ENCODE measurements around the gene FOXK1. TPM values are rescaled to one million over a fixed set of nuclear protein-coding genes. Genes with fewer than 3 reads are reported as not detected.
A peak's percentile ranks its signal among the peaks of the same experiment; 100 is the strongest.
"Not testable (repeated sequence)": the region's sequence is repeated elsewhere in the genome, so short reads cannot be mapped to it uniquely, and the experiment has no call there.

Gene FOXK1
- total and polyA plus RNA-seq, 12 donors: 3.6 to 30.6 (median 24.2) TPM

DNA sequence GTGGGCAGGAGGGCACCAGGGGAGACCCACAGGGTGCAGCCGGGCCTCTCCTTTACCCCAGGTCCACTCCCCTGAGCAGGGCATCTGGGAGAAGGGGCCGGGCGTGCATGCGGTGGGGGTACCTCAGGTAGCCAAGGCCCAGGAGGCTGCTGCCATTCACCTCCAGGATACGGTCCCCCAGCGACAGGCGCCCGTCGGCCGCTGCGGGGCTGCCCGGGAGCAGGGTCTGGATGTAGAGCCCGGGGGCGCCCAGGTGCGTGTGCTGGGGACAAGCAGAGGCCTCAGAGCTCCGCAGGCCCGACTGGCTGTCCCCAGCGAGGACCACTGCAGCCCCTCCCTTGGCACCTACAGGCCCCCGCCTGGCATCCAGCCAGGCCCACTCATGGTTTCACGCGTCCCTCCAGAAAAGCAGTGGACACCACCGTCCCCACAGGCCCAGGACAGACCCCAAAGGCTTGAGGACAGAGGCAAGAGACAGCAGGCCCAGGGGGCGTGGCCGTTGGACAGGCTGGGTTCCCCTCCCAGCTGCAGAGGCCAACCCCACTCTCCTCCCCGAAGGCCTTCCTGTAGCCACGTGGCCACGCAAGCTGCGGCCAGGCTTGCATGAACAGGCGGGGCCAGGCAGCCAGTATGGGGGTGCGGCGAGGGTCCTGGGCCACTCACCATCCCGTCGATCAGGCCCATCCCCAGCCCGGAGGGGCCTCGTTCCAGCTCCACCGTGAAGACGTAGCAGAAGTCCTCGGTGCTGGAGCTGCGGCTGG lies 117.6 kb downstream of the FOXK1 start:
- Histone ChIP-seq H3K27ac (peak overlapping the region in 4 of 10 donors; percentile 8 to 29 (median 18)), H3K4me1 (peaks cover 0 to 31% (median 9%) of the 10 kb centered on the region in 9 donors), H3K9me3 (no peaks in the 10 kb centered on the region), H3K4me3 (no peak overlapping the region), H3K27me3 (no peaks in the 10 kb centered on the region), H3K36me3 (peaks cover 0 to 6% (median 0%) of the 10 kb centered on the region in 9 donors)
- TF ChIP-seq, protein P1, sequence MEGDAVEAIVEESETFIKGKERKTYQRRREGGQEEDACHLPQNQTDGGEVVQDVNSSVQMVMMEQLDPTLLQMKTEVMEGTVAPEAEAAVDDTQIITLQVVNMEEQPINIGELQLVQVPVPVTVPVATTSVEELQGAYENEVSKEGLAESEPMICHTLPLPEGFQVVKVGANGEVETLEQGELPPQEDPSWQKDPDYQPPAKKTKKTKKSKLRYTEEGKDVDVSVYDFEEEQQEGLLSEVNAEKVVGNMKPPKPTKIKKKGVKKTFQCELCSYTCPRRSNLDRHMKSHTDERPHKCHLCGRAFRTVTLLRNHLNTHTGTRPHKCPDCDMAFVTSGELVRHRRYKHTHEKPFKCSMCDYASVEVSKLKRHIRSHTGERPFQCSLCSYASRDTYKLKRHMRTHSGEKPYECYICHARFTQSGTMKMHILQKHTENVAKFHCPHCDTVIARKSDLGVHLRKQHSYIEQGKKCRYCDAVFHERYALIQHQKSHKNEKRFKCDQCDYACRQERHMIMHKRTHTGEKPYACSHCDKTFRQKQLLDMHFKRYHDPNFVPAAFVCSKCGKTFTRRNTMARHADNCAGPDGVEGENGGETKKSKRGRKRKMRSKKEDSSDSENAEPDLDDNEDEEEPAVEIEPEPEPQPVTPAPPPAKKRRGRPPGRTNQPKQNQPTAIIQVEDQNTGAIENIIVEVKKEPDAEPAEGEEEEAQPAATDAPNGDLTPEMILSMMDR (IDR thresholded peaks at IDR 0.05): no peak
- DNase-seq (peak; percentile 60 to 64), ATAC-seq (peak; percentile 39 to 77 (median 59))
- intact Hi-C loops (cut with DNase I): loop anchor here (2.0 to 10.0 kb wide), 6 partner anchors 75 to 288 kb away; partner anchors contain the start of gene RADIL (in 5 of the 10)
- 69 to 74% methylated on average over 39 of the region's 39 CpGs for WGBS, 2 donors

DNA sequence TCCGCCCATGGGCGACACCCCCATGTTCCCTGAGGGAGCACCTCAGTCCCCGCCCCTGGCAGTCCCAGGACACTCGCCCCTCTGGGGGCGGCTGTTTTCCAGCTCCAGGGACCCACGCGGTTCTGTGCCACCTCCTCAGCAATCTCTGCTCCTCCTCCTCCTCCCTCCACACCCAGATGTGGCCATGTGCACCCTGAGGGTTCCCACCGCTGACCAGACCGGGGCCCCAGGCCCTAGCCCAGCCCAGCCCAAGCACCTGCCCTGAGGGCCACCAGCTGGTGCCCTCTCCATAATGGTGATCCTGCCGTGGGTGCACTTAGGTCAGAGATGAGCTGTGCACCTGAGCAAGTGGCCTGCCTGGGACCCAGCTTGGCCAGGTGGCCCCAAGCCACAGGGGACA lies 118.4 kb downstream of the FOXK1 start:
- intact Hi-C loops (cut with DNase I): loop anchor here in 1 of 10 donors (10.0 kb wide), 1 partner anchor 284 kb away; no protein-coding TSS in a partner anchor
- H3K27me3 ChIP-seq: no peaks in the 10 kb centered on the region
- peaks cover 0 to 6% (median 0%) of the 10 kb centered on the region in 9 donors for H3K36me3 ChIP-seq
- TF ChIP-seq, protein P1 (IDR thresholded peaks at IDR 0.05): no peak
- DNase-seq (no peak), ATAC-seq (peak in 1 of 8 donors; percentile 3)
- no peak overlapping the region for H3K27ac ChIP-seq
- H3K9me3 ChIP-seq: no peaks in the 10 kb centered on the region
- H3K4me3 ChIP-seq: no peak overlapping the region
- WGBS, 2 donors: 82 to 88% methylated on average over 9 to 10 of the region's 10 CpGs
- H3K4me1 ChIP-seq: peaks cover 0 to 31% (median 9%) of the 10 kb centered on the region in 9 donors

DNA sequence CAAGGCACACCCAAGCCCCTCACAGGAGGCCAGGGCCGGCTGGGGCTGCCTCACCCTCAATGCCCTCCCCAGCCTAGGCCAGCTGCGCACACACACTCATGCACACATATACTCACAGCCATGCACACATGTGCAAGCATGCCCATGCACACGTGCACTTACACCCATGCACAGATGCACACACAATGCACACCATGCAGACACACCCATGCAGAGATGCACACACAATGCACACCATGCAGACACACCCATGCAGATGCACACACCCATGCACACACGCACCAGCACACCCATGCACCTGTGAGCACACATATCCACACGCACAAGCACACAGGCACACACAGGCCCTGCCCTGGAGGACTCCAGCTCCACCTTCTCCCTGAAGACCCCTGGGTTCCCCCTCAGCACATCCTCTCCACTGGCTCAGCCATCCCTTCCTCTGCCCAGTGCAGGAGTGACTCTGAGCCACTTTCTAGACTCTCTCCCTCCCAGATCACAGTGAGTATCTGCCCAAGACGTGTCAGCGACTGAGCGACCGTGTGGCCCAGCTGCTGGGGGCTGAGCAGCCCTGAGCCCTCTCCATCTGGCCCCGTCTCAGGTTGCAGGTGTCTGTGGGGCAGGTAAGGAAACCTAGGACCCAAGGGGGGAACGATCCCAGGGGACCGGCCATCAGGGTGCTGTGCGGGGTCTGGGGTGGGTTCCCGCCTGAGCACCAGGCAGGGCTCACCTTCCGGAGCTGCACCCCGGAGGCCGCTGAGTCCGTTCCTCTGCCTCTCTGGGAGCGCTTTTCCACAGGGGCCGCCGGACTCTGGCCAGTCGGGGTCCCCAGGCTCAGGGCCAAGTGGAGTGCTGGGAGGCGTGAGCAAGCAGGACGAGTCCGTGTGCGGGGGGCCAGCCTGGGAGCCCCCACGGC lies 119.1 kb downstream of the FOXK1 start:
- TF ChIP-seq, protein P1 (IDR thresholded peaks at IDR 0.05): no peak
- 89 to 91% methylated on average over 27 of the region's 27 CpGs for WGBS, 2 donors
- no peaks in the 10 kb centered on the region for H3K9me3 ChIP-seq
- no peak for DNase-seq
- H3K27ac ChIP-seq: no peak overlapping the region
- ATAC-seq: no peak
- H3K4me3 ChIP-seq: no peak overlapping the region
- no peaks in the 10 kb centered on the region for H3K27me3 ChIP-seq
- H3K4me1 ChIP-seq: peaks cover 0 to 31% (median 9%) of the 10 kb centered on the region in 9 donors
- intact Hi-C loops (cut with DNase I): loop anchor here in 1 of 10 donors (10.0 kb wide), 1 partner anchor 284 kb away; no protein-coding TSS in a partner anchor
- H3K36me3 ChIP-seq: peaks cover 0 to 6% (median 0%) of the 10 kb centered on the region in 9 donors

DNA sequence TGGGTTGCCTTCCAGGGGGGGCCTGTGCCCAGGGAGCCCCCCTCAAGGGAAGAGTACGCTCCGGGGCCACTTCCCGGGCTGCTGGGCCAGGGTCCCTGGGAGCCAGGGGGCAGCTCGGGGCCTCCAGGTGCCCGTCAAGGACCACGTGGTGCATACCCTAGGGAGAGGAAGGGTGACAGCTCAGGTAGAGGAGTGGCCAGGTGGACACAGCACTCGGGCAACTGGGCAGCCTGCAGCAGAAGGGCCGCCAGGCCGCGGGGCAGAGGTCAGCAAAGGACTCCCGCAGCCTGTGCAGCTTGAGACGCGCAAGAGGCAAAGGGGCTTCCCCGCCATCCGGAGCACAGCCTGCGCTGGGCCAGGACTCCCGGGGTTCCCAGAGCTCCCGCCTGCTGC lies 119.7 kb downstream of the FOXK1 start:
- Histone ChIP-seq H3K27me3 (peaks cover 0 to under 1% (median 0%) of the 10 kb centered on the region in 7 donors), H3K27ac (no peak overlapping the region), H3K4me1 (peaks cover 0 to 31% (median 9%) of the 10 kb centered on the region in 9 donors), H3K36me3 (peaks cover 0 to 1% (median 0%) of the 10 kb centered on the region in 9 donors), H3K4me3 (no peak overlapping the region), H3K9me3 (no peaks in the 10 kb centered on the region)
- intact Hi-C loops (cut with DNase I): loop anchor here in 1 of 10 donors (10.0 kb wide), 1 partner anchor 283 kb away; no protein-coding TSS in a partner anchor
- WGBS, 2 donors: 90 to 93% methylated on average over 18 of the region's 18 CpGs
- DNase-seq: no peak
- TF ChIP-seq, protein P1 (IDR thresholded peaks at IDR 0.05): no peak
- no peak for ATAC-seq

DNA sequence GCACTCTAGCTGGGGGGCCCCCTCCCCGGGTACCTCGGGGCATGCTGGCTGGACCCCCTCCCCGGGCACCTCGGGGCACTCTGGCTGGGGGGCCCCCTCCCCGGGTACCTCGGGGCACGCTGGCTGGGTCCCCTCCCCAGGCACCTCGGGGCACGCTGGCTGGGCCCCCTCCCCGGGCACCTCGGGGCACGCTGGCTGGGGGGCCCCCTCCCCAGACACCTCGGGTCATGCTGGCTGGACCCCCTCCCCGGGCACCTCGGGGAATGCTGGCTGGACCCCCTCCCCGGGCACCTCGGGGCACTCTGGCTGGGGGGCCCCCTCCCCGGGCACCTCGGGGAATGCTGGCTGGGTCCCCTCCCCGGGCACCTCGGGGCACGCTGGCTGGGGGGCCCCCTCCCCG lies 120.5 kb downstream of the FOXK1 start:
- 88 to 96% methylated on average over 15 to 23 of the region's 23 CpGs for WGBS, 2 donors
- peaks cover 0 to 33% (median 9%) of the 10 kb centered on the region in 9 donors for H3K4me1 ChIP-seq
- ATAC-seq, H3K27ac ChIP-seq, H3K36me3 ChIP-seq, H3K4me3 ChIP-seq, DNase-seq, H3K27me3 ChIP-seq, H3K9me3 ChIP-seq: not testable (repeated sequence)
- intact Hi-C loops (cut with DNase I): loop anchor here in 1 of 10 donors (10.0 kb wide), 1 partner anchor 282 kb away; no protein-coding TSS in a partner anchor

Measured in heart right ventricle (tissue), 16 donors.